Fibroblast of mammary gland (primary cell): ENCODE measurements around the gene PNMA6E.
"Not testable (repeated sequence)": the region's sequence is repeated elsewhere in the genome, so short reads cannot be mapped to it uniquely, and the experiment has no call there.

Experiments
- DNase-seq: peaks from one replicate; pipeline ENCODE4 v3.0.0-alpha.2; 2010; ENCODE audit warnings: low read depth
- H3K4me3 ChIP-seq: 2 replicates; pipeline ENCODE4 v1.5.1; 2011; ENCODE audit warnings: low read depth, mild to moderate bottlenecking, low read length, moderate library complexity; ENCODE audit not compliant: control insufficient read depth
- TF ChIP-seq, protein P1 (sequence below): conservative IDR thresholded peaks from 2 replicates; pipeline ENCODE4 v1.5.1; 2011; ENCODE audit warnings: low read depth, low read length, inconsistent platforms; ENCODE audit not compliant: control insufficient read depth, insufficient read depth

The PNMA6E gene

DNA sequence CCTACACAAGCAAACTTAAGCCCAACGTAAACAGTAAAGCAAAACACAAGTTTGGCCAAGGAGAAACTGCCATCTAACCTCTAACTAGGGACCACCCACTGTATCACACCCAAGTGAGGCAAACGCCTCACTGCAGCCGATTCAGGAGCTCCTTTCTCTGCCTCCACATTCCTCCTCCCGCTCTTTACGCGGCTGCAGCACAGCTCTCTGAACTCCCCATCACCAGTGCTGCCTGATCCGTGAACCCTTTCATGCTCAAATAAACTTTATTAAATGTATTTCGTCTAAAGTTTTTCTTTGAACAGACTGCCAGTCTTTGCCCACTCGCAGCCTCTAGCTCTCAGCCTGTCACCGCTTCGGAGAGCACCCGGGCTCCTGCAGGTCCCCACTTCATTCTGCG lies 6.5 kb downstream of the PNMA6E start:
- TF ChIP-seq, protein P1, sequence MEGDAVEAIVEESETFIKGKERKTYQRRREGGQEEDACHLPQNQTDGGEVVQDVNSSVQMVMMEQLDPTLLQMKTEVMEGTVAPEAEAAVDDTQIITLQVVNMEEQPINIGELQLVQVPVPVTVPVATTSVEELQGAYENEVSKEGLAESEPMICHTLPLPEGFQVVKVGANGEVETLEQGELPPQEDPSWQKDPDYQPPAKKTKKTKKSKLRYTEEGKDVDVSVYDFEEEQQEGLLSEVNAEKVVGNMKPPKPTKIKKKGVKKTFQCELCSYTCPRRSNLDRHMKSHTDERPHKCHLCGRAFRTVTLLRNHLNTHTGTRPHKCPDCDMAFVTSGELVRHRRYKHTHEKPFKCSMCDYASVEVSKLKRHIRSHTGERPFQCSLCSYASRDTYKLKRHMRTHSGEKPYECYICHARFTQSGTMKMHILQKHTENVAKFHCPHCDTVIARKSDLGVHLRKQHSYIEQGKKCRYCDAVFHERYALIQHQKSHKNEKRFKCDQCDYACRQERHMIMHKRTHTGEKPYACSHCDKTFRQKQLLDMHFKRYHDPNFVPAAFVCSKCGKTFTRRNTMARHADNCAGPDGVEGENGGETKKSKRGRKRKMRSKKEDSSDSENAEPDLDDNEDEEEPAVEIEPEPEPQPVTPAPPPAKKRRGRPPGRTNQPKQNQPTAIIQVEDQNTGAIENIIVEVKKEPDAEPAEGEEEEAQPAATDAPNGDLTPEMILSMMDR, result no peak
- DNase-seq, result no peak
- no peak overlapping the region for H3K4me3 ChIP-seq

DNA sequence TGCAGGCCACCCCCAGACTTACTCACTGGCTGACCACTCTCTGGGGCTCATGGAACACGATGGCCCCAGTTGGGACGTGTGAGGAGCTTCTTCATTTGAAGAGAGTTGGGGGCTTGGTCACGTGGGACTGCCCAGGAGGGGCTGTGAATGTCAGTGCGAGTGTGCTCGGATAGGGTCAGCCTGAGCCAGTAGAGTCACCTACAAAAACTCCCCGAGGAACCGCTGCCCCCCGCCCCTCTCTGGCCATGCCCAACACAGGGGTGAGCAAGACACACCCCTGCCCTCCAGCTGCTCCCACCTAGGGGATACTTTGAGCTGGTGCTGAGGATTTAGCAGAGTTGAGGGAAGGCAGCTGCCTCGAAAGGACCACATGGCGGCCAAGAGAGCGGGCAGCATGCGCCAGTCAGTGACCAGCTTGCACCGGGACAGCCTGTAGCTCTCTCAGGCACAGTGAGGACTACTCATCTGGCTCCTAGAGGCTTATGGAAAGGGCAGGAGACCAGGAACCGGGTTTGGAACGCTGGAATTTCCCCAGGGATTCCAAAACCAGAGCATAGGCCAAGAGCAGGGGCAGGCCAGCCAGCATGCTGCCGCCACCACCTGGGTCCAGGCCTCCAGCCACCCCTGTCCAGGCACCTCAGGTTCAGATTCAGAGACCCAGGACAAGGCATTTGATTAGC lies 8.4 kb downstream of the PNMA6E start:
- TF ChIP-seq, protein P1, result no peak
- DNase-seq, result no peak
- H3K4me3 ChIP-seq, result no peak overlapping the region

DNA sequence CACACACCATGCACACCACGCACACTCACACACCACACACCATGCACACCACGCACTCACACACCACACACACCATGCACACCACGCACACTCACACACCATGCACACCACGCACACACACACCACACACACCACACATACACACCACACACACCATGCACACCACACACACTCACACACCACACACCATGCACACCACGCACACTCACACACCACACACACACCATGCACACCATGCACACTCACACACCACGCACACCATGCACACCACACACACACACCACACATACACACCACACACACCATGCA lies 11.7 kb downstream of the PNMA6E start:
- not testable (repeated sequence) for DNase-seq

DNA sequence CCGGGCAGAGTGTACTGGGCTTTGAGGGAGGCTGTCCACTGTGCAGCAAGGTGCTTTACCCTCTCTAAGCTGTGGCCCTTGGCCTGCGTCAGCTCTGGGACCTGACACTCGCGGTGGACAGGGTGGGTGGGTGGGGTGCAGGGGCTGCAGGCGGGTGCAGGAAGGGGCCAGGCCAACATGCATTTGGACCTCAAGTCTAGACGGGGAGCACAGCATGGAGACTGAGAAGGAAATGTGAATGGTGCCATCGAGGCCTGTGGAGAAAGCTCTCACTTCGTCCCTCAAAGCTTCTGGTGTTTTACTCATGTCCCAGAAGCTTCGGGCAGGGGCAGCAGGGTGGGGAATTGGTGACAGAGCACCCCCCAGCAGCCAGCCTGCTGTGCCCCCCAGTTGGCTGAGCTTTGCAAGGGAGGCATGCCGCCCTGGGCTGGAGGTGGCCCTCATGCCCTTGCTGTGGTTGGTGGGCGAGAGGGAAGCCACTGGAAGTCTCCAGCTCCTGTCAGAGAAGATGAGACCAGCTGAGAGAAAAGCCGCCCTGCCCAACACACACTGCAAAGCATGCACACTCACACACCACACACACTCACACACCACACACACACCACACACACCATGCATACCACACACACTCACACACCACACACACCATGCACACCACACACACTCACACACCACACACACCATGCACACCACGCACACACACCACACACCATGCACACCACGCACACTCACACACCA lies 12.3 kb downstream of the PNMA6E start:
- TF ChIP-seq, protein P1, result no peak
- no peak for DNase-seq
- no peak overlapping the region for H3K4me3 ChIP-seq

More for the DNA sequence above, 11.7 kb downstream of the PNMA6E start:
- not testable (repeated sequence) for H3K4me3 ChIP-seq

DNA sequence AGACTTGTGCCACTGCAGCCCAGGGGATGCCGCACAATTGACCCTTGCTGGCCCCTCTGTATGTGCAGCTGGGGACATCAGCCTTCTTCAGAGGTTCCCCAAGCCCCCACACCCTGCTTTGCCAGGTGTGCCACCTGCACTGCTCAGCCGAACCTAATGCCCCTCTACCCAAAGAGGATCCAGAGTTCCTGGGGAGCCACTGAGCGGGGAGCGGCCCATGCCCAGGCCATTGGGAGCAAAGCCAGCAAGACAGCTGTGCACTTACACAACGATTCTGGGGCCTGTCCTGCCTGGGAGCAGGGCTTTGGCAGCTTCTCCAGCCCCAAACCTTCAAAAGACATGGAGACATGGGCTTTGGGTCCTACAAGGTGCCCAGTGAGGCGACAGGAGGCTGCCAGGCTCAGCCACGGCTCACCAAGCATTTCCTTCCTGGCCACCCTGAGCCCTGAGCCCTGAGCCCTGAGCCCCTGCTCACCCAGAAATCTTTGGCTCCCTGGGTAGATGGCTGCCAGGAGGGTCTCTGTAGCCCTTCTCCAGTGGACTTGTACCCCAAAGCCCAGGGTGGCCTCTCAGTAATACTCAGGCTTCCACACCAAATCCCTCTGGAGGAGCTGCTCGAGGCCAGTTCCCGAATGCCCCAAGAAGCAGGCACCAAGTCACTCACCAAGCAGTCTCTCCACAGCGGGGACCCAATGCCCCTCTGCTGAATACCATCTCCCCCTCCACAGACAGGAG lies 13.0 kb downstream of the PNMA6E start:
- no peak for DNase-seq
- TF ChIP-seq, protein P1, result no peak
- H3K4me3 ChIP-seq, result no peak overlapping the region

DNA sequence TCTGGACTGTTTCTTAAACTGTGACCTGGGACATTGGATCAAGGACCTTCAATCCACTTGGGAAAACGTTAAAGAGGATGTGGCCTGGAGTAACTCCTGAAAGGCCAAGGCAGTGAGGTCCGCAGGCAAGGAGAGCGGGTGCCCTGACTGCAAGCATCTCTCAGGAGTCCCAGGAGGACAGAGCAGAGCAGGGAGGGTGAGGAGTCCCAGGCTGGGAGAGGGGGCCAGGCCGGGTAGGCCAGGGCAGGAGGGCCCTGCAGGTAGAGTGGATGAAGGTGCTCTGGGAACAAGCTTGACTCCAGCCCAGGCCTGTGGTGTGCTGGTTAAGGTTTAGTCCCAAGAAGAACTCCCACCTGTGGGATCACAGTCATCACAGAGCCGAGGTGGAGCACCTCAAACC lies 13.8 kb downstream of the PNMA6E start:
- DNase-seq, result no peak
- TF ChIP-seq, protein P1, result no peak
- no peak overlapping the region for H3K4me3 ChIP-seq

DNA sequence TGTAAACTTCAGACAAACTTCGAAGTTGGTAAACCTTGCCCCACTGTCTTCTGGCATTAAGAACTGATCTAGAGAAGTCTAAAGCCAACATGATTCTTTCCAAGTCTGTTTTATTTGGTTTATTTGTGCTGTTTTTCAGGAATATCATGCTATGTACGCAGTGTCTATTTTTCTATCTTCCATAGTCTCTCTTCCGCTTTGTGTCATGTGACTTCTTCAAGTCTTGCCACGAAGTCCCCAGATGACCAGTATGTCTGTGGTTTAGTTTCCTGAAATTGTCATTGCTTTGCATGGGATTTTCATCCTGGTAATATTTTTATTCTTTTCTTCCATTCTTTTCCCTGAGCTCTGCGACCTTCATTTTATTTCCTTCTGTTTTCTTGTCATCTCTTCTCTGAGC lies 15.1 kb downstream of the PNMA6E start:
- H3K4me3 ChIP-seq, result no peak overlapping the region
- no peak for DNase-seq
- TF ChIP-seq, protein P1, result no peak

DNA sequence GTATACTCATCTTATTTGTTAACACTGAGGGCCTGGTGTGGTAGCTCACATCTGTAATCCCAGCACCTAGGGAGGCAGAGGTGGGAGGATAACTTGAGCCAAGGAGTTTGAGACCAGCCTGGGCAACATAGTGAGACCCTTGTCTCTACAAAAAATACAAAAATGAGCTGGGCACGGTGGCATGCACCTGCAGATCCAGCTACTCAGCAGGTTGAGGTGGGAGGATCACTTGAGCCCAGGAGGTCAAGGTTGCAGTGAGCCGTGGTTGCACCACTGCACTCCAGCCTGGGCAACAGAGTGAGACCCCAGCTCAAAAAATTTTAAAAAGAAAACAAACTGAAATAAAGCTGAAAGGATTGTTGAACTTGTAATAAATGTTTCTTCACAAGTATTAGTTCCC lies 16.2 kb downstream of the PNMA6E start:
- not testable (repeated sequence) for DNase-seq, H3K4me3 ChIP-seq
